ENCODE data around the gene SOX3. TPM values are rescaled to one million over a fixed set of nuclear protein-coding genes. Genes with fewer than 3 reads are reported as not detected.

The SOX3 gene
- total and polyA plus RNA-seq, 2 of the 8 experiments (the other 6 are each of a cell fraction or from before 2014, with no cell fraction given) = 10.4 to 41.0 TPM

- Histone ChIP-seq H2BK12ac (ENCODE audit: low read depth, low read length) (no peak overlapping the region), H3K23ac (ENCODE audit: insufficient read length) (no peak overlapping the region), H4K8ac (ENCODE audit: extremely low read depth, insufficient read depth, low read length) (no peak overlapping the region), H3K4me1 (replicated peaks in 1 of 4; ENCODE audit: control insufficient read depth in 3 of 4, insufficient read depth in 4 of 4, low read length in 3 of 4) (no peaks in the 10 kb centered on the region), H3K14ac (ENCODE audit: insufficient read length) (no peak overlapping the region), H3K18ac (ENCODE audit: extremely low read depth, low read length) (no peak overlapping the region), H2BK120ac (replicated peaks; ENCODE audit: low read depth, low read length) (no peak overlapping the region), H3K56ac (replicated peaks; ENCODE audit: insufficient read length, low read depth, low read length) (no peak overlapping the region), H4K91ac (replicated peaks; ENCODE audit: insufficient read length, low read length) (no peak overlapping the region), H4K5ac (ENCODE audit: insufficient read length, low read depth, low read length) (no peak overlapping the region), H3K9ac (replicated peaks in 1 of 4; ENCODE audit: extremely low read depth in 1 of 4, low read depth in 3 of 4, low read length in 3 of 4) (no peak overlapping the region), H2AFZ (ENCODE audit: low read length) (no peak overlapping the region), H3K4me3 (ENCODE audit: extremely low read depth in 1 of 4, insufficient read depth in 2 of 4, low read depth in 3 of 4, low read length in 4 of 4) (no peak overlapping the region), H2BK5ac (ENCODE audit: low read depth, low read length) (no peak overlapping the region), H3K36me3 (ENCODE audit: control insufficient read depth in 2 of 4, insufficient read depth in 4 of 4, low read length in 3 of 4) (no peaks in the 10 kb centered on the region), H3K79me1 (ENCODE audit: low read depth, low read length) (no peaks in the 10 kb centered on the region), H3K27me3 (replicated peaks in 1 of 4; ENCODE audit: control insufficient read depth in 3 of 4, extremely low read depth in 1 of 4, insufficient read depth in 3 of 4, low read length in 3 of 4) (no peaks in the 10 kb centered on the region), H3K4me2 (ENCODE audit: insufficient read depth in 1 of 2, low read depth in 2 of 2, low read length in 2 of 2) (no peak overlapping the region), H2BK20ac (ENCODE audit: low read length) (no peak overlapping the region), H3K27ac (ENCODE audit: low read depth, low read length) (no peak overlapping the region), H3K23me2 (ENCODE audit: low read depth, low read length) (no peaks in the 10 kb centered on the region), H2BK15ac (ENCODE audit: low read length) (no peak overlapping the region), H2AK5ac (ENCODE audit: low read depth, low read length) (no peak overlapping the region), H3K9me3 (ENCODE audit: insufficient read depth in 2 of 2, low read depth in 1 of 2, low read length in 1 of 2) (no peaks in the 10 kb centered on the region), H3K79me2 (ENCODE audit: control insufficient read depth in 1 of 2, insufficient read depth in 2 of 2, low read length in 2 of 2) (no peaks in the 10 kb centered on the region), H4K20me1 (replicated peaks in 1 of 2; ENCODE audit: control insufficient read depth in 1 of 2, insufficient read depth in 2 of 2, low read length in 2 of 2) (no peaks in the 10 kb centered on the region), H3K4ac (replicated peaks; ENCODE audit: insufficient read length, low read depth, low read length) (no peak overlapping the region)
- ChIA-PET CTCF (ENCODE audit: partially characterized antibody) (no interaction called here), POLR2A (ENCODE audit: partially characterized antibody) (no interaction called here)
- TF ChIP-seq EGR1 (IDR thresholded peaks at IDR 0.05; ENCODE audit: borderline replicate concordance, low read depth, low read length) (no peak), CHD1 (IDR thresholded peaks at IDR 0.05; ENCODE audit: low read depth, low read length) (no peak), TCF12 (IDR thresholded peaks at IDR 0.05; ENCODE audit: low read depth, low read length) (no peak), ASH2L (IDR thresholded peaks at IDR 0.05; ENCODE audit: low read length) (no peak), SIX5 (IDR thresholded peaks at IDR 0.05; ENCODE audit: low read depth, low read length) (no peak), KDM4A (IDR thresholded peaks at IDR 0.05; ENCODE audit: low read depth, low read length, severe bottlenecking) (no peak), MAFK (IDR thresholded peaks at IDR 0.05; ENCODE audit: low read depth, low read length) (no peak)
- DNase-seq (ENCODE audit: low read depth in 1 of 2, low spot score in 2 of 2) = no peak
- 88% methylated on average over 4 of the region's 4 CpGs; no CpG with 5 or more reads in 1 of the 2 experiments for WGBS, 2 experiments (ENCODE audit: extremely low coverage in 1 of 2, insufficient coverage in 1 of 2, insufficient read length in 1 of 2, insufficient replicate concordance in 2 of 2, low coverage in 1 of 2, low lambda C conversion rate in 2 of 2, missing lambda C conversion rate in 1 of 2)
- FAIRE-seq = no peak
Measured at GRCh38 chrX:140492066-140492994, 12.5 kb downstream of the SOX3 start.
